Measurements from ENCODE around the gene C10orf95.
A peak's percentile ranks its signal among the peaks of the same experiment; 100 is the strongest.

C10orf95 gene

DNA sequence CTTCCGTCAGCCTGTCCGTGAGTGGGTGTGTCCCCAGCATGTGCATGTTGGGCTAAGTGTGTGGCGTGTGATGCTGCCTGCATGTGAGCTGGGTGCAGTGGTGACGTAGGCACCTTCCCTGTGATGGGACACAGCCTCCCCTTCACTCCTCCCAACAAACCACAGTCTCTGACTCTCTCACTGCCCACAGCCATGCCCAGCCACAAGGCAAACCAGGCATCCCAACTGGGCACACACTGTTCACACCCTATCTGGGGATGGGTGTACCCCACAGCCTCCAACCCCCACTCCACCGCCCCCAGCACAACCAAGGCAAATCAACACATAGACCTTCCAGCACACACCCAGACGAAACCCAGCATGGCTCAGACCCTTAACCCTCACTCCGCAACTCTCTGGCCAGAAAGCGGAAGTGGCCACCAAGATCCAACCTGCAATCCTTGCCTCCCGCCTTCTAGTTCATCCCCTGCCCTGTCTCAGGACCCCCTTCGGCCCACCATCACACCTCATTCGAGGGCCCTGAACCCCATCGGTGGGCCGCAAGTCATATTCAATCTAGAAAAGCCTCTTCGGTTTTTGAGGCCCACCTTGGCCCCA, 43.1 kb downstream of the C10orf95 start (continued):
- peak; percentile 5; the same call in 1 of the 2 replicates for TF ChIP-seq EGR2 (tag by site-specific recombination; IDR thresholded peaks at IDR 0.05; ENCODE audit: low read depth)
- TF ChIP-seq, protein P1, sequence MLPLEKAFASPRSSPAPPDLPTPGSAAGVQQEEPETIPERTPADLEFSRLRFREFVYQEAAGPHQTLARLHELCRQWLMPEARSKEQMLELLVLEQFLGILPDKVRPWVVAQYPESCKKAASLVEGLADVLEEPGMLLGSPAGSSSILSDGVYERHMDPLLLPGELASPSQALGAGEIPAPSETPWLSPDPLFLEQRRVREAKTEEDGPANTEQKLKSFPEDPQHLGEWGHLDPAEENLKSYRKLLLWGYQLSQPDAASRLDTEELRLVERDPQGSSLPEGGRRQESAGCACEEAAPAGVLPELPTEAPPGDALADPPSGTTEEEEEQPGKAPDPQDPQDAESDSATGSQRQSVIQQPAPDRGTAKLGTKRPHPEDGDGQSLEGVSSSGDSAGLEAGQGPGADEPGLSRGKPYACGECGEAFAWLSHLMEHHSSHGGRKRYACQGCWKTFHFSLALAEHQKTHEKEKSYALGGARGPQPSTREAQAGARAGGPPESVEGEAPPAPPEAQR (tag by site-specific recombination; IDR thresholded peaks at IDR 0.05): no peak
- no peak for TF ChIP-seq ZNF677 (tag by site-specific recombination; IDR thresholded peaks at IDR 0.05)
- TF ChIP-seq, protein P2, sequence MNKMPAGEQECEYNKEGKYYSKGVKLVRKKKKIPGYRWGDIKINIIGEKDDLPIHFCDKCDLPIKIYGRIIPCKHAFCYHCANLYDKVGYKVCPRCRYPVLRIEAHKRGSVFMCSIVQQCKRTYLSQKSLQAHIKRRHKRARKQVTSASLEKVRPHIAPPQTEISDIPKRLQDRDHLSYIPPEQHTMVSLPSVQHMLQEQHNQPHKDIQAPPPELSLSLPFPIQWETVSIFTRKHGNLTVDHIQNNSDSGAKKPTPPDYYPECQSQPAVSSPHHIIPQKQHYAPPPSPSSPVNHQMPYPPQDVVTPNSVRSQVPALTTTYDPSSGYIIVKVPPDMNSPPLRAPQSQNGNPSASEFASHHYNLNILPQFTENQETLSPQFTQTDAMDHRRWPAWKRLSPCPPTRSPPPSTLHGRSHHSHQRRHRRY (tag by site-specific recombination; IDR thresholded peaks at IDR 0.05): no peak
- TF ChIP-seq, protein P3, sequence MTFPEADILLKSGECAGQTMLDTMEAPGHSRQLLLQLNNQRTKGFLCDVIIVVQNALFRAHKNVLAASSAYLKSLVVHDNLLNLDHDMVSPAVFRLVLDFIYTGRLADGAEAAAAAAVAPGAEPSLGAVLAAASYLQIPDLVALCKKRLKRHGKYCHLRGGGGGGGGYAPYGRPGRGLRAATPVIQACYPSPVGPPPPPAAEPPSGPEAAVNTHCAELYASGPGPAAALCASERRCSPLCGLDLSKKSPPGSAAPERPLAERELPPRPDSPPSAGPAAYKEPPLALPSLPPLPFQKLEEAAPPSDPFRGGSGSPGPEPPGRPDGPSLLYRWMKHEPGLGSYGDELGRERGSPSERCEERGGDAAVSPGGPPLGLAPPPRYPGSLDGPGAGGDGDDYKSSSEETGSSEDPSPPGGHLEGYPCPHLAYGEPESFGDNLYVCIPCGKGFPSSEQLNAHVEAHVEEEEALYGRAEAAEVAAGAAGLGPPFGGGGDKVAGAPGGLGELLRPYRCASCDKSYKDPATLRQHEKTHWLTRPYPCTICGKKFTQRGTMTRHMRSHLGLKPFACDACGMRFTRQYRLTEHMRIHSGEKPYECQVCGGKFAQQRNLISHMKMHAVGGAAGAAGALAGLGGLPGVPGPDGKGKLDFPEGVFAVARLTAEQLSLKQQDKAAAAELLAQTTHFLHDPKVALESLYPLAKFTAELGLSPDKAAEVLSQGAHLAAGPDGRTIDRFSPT (tag by site-specific recombination; IDR thresholded peaks at IDR 0.05): no peak
- no peak for TF ChIP-seq TCF7L2 (IDR thresholded peaks at IDR 0.05; ENCODE audit: borderline replicate concordance, low read depth, low read length)
- no peak for TF ChIP-seq ZNF354C (tag by site-specific recombination; IDR thresholded peaks at IDR 0.05; ENCODE audit: borderline replicate concordance, low read depth)
- 0 out of 2 replicates have a peak, but pooled peaks have one; percentile 40 for TF ChIP-seq GLIS2 (tag by site-specific recombination; IDR thresholded peaks at IDR 0.05)
- TF ChIP-seq, protein P4, sequence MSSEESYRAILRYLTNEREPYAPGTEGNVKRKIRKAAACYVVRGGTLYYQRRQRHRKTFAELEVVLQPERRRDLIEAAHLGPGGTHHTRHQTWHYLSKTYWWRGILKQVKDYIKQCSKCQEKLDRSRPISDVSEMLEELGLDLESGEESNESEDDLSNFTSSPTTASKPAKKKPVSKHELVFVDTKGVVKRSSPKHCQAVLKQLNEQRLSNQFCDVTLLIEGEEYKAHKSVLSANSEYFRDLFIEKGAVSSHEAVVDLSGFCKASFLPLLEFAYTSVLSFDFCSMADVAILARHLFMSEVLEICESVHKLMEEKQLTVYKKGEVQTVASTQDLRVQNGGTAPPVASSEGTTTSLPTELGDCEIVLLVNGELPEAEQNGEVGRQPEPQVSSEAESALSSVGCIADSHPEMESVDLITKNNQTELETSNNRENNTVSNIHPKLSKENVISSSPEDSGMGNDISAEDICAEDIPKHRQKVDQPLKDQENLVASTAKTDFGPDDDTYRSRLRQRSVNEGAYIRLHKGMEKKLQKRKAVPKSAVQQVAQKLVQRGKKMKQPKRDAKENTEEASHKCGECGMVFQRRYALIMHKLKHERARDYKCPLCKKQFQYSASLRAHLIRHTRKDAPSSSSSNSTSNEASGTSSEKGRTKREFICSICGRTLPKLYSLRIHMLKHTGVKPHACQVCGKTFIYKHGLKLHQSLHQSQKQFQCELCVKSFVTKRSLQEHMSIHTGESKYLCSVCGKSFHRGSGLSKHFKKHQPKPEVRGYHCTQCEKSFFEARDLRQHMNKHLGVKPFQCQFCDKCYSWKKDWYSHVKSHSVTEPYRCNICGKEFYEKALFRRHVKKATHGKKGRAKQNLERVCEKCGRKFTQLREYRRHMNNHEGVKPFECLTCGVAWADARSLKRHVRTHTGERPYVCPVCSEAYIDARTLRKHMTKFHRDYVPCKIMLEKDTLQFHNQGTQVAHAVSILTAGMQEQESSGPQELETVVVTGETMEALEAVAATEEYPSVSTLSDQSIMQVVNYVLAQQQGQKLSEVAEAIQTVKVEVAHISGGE (tag by site-specific recombination; conservative IDR thresholded peaks at IDR 0.05; ENCODE audit: low read depth): no peak
- TF ChIP-seq KLF8 (tag by site-specific recombination; IDR thresholded peaks at IDR 0.05): no peak
- TF ChIP-seq ZFHX2 (tag by site-specific recombination; conservative IDR thresholded peaks at IDR 0.05): no peak
- no peak for TF ChIP-seq ZNF248 (tag by site-specific recombination; IDR thresholded peaks at IDR 0.05)
- TF ChIP-seq ZNF416 (tag by site-specific recombination; IDR thresholded peaks at IDR 0.05): no peak
- TF ChIP-seq ZNF549 (tag by site-specific recombination; IDR thresholded peaks at IDR 0.05): no peak
- TF ChIP-seq ZNF140 (tag by site-specific recombination; IDR thresholded peaks at IDR 0.05): no peak
- TF ChIP-seq ZNF660 (tag by site-specific recombination; IDR thresholded peaks at IDR 0.05): no peak

DNA sequence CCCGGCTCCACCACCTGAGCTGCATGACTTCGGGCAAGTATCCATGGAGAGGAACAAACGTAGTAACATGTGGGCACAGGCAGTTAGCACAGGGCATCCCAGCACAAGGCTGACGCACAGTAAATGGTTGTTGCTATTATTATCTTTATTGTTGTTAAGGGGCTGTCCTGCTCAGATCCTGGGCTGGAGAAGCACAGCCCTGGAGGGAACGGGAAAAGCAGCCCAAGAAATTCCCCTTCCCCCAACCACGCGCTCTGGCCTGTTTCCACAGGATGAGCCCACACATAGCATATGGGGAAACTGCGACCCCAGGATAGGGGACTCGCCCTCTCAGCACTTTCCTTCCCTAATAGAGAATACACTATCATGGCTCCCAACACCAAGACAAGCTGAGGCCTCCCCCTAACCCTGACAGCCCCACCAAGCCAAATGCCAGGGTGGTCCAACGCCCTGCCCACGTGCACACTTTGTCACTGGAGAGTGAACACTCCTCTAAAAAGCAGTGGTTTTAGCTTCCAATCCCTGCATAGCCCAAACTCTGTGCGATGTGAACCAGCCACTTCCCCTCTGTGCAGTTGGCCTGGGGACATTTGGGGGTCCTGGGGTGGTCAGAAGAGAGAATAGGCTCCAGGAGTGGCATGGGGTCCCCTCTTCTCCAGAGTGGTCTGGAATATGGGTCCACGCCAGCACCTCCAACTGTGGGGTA, 43.8 kb downstream of the C10orf95 start:
- Histone ChIP-seq H3K27ac (ENCODE audit: extremely low read depth, low read depth, low read length) (no peak overlapping the region), H3K36me3 (ENCODE audit: control insufficient read depth in 2 of 2, insufficient read depth in 1 of 2, low read length in 2 of 2) (no peaks in the 10 kb centered on the region), H3K4me3 (ENCODE audit: low read depth, low read length) (no peak overlapping the region), H3K4me1 (ENCODE audit: control insufficient read depth, insufficient read depth, low read length) (no peaks in the 10 kb centered on the region; the same call in 1 of the 2 replicates), H3K9me3 (ENCODE audit: control insufficient read depth, insufficient read depth, low read depth, low read length) (no peaks in the 10 kb centered on the region)
- ChIA-PET POLR2A (interaction anchor here (1.1 kb wide), 1 partner anchor 13 kb away, joined by 4 read pairs; the partner anchor contains the start of gene FBXL15), CTCF (interaction anchor here (0.5 to 7.2 kb wide), 5 partner anchors 8 to 179 kb away, joined by 3 to 41 read pairs (median 4); no protein-coding TSS in a partner anchor)
- TF ChIP-seq IKZF3 (tag by site-specific recombination; IDR thresholded peaks at IDR 0.05) (no peak), ZNF837 (tag by site-specific recombination; IDR thresholded peaks at IDR 0.05) (no peak)
